CD14-positive monocyte (primary cell): ENCODE results near the gene RYR2. TPM values are rescaled to one million over a fixed set of nuclear protein-coding genes. Genes with fewer than 3 reads are reported as not detected.

ENCODE experiments used
- DNase-seq, 3 donors: peaks; one replicate each; pipeline ENCODE4 v3.0.0-alpha.2; 2011 to 2022
- H2AFZ ChIP-seq: 2 replicates; pipeline ENCODE4 v1.6.0; 2012; ENCODE audit warnings: mild to moderate bottlenecking, low read depth, low read length, inconsistent platforms; ENCODE audit not compliant: insufficient read depth, poor library complexity, severe bottlenecking
- H3K27ac ChIP-seq, 2 donors: 1 replicate in 1 of 2; 2 replicates in 1 of 2; pipeline ENCODE4 v1.5.1; 2012 to 2013; ENCODE audit warnings: low read length in 2 of 2, control low read depth in 1 of 2, inconsistent platforms in 1 of 2, low read depth in 1 of 2, mild to moderate bottlenecking in 1 of 2
- H3K27me3 ChIP-seq, 2 donors: one replicate each; pipeline versions ENCODE4 v1.6.0 to v1.6.1; 2011 to 2013; ENCODE audit warnings: low read length in 2 of 2; ENCODE audit not compliant: control insufficient read depth in 2 of 2, insufficient read depth in 2 of 2
- H3K36me3 ChIP-seq, 2 donors: replicated peaks in 1 of 2; 1 replicate in 1 of 2; 2 replicates in 1 of 2; pipeline versions ENCODE4 v1.5.1 to v1.6.1; 2012 to 2013; ENCODE audit warnings: low read length in 2 of 2, control low read depth in 1 of 2, inconsistent platforms in 1 of 2, mild to moderate bottlenecking in 1 of 2; ENCODE audit not compliant: insufficient read depth in 2 of 2, control insufficient read depth in 1 of 2
- H3K4me1 ChIP-seq, 2 donors: 1 replicate in 1 of 2; 2 replicates in 1 of 2; pipeline versions ENCODE4 v1.5.1 to v1.6.1; 2012 to 2013; ENCODE audit warnings: low read length in 2 of 2, control low read depth in 1 of 2, inconsistent platforms in 1 of 2, mild to moderate bottlenecking in 1 of 2, moderate library complexity in 1 of 2; ENCODE audit not compliant: insufficient read depth in 2 of 2, control insufficient read depth in 1 of 2
- H3K4me2 ChIP-seq: replicated peaks from 2 replicates; pipeline ENCODE3; 2012; ENCODE audit warnings: low read length, moderate library complexity, mild to moderate bottlenecking; ENCODE audit not compliant: poor library complexity, severe bottlenecking; ENCODE audit errors: extremely low read depth
- H3K4me3 ChIP-seq, 3 experiments: fragments of 200-600 bp in 1 of 3; sonication (generic) in 1 of 3; replicated peaks in 1 of 3; 1 replicate in 2 of 3; 2 replicates in 1 of 3; pipeline ENCODE4 v1.5.1; 2011 to 2013; ENCODE audit warnings: low read length in 3 of 3, mild to moderate bottlenecking in 3 of 3, control low read depth in 2 of 3, low read depth in 2 of 3, inconsistent platforms in 1 of 3, moderate library complexity in 1 of 3
- H3K79me2 ChIP-seq: 2 replicates; pipeline ENCODE4 v1.6.0; 2012; ENCODE audit warnings: mild to moderate bottlenecking, control low read depth, inconsistent platforms, low read length, moderate library complexity; ENCODE audit not compliant: insufficient read depth
- H3K9ac ChIP-seq: 2 replicates; pipeline ENCODE4 v1.6.0; 2017; ENCODE audit warnings: low read length, mild to moderate bottlenecking; ENCODE audit not compliant: insufficient read depth, poor library complexity, severe bottlenecking
- H3K9me3 ChIP-seq, 2 donors: replicated peaks in 1 of 2; 1 replicate in 1 of 2; 2 replicates in 1 of 2; pipeline versions ENCODE4 v1.5.1 to v1.6.1; 2012 to 2013; ENCODE audit warnings: low read length in 2 of 2, control low read depth in 1 of 2; ENCODE audit not compliant: control insufficient read depth in 1 of 2, insufficient read depth in 1 of 2
- H4K20me1 ChIP-seq: 2 replicates; pipeline ENCODE4 v1.6.0; 2012; ENCODE audit warnings: mild to moderate bottlenecking, low read length, control low read depth, moderate library complexity; ENCODE audit not compliant: insufficient read depth
- H3K27ac Mint-ChIP-seq, 7 donors: one replicate each; pipeline ENCODE4 v1.8.0; 2020; ENCODE audit warnings: mild to moderate bottlenecking in 7 of 7, mixed read lengths in 7 of 7, moderate library complexity in 6 of 7, inconsistent platforms in 2 of 7
- H3K27me3 Mint-ChIP-seq, 3 donors: one replicate each; pipeline ENCODE4 v1.8.0; 2021 to 2022; ENCODE audit warnings: low read depth in 3 of 3, mild to moderate bottlenecking in 3 of 3, mixed read lengths in 3 of 3, moderate library complexity in 3 of 3, inconsistent platforms in 1 of 3
- H3K36me3 Mint-ChIP-seq, 2 donors: one replicate each; pipeline ENCODE4 v1.8.0; 2020; ENCODE audit warnings: mixed read lengths in 2 of 2, inconsistent platforms in 1 of 2, mild to moderate bottlenecking in 1 of 2
- H3K4me1 Mint-ChIP-seq: one replicate; pipeline ENCODE4 v1.8.0; 2020; ENCODE audit warnings: mild to moderate bottlenecking, mixed read lengths
- H3K4me3 Mint-ChIP-seq, 2 donors: one replicate each; pipeline ENCODE4 v1.8.0; 2020; ENCODE audit warnings: mild to moderate bottlenecking in 2 of 2, mixed read lengths in 2 of 2, moderate library complexity in 1 of 2
- H3K9me3 Mint-ChIP-seq, 7 donors: one replicate each; pipeline ENCODE4 v1.8.0; 2020 to 2022; ENCODE audit warnings: mixed read lengths in 7 of 7, mild to moderate bottlenecking in 6 of 7, moderate library complexity in 6 of 7, inconsistent platforms in 2 of 7
- CTCF ChIP-seq: fragments of 200-600 bp; IDR thresholded peaks from one replicate; pipeline ENCODE4 v1.8.0; 2022; ENCODE audit warnings: antibody characterized with exemption, mild to moderate bottlenecking
- WGBS: methylation state at CpG from one replicate; pipeline ENCODE4 v1.1.5; 2013; ENCODE audit warnings: missing lambda C conversion rate; ENCODE audit not compliant: insufficient coverage; 5-methylcytosine and 5-hydroxymethylcytosine counted together
- intact Hi-C, 2 donors: fragments of 100-400 bp; cut with micrococcal nuclease; formaldehyde crosslinking; loops; one replicate each; pipeline versions ENCODE4 v1.15.0 to v1.15.1; 2023
- polyA plus RNA-seq, 3 donors: library from polyadenylated mRNA; depleted of rRNA in 1 of 3; unstranded in 2 of 3; stranded (reverse) in 1 of 3; fragments of 300-500 nt in 2 of 3; fragments of >200 nt in 1 of 3; fragmentation: Illumina TruSeq in 2 of 3; gene quantifications; 1 replicate in 2 of 3; 2 replicates in 1 of 3; pipeline ENCODE4 v1.2.3, GENCODE V29; 2012 to 2021

The RYR2 gene
- polyA plus RNA-seq, 3 donors: not detected

- Histone ChIP-seq H3K4me3 (no peak overlapping the region), H3K27me3 (no peaks in the 10 kb centered on the region), H3K27ac (no peak overlapping the region), H3K9me3 (no peaks in the 10 kb centered on the region), H3K36me3 (no peaks in the 10 kb centered on the region), H4K20me1 (no peaks in the 10 kb centered on the region), H3K9ac (no peak overlapping the region), H2AFZ (no peak overlapping the region), H3K4me2 (no peak overlapping the region), H3K79me2 (no peaks in the 10 kb centered on the region), H3K4me1 (no peaks in the 10 kb centered on the region)
- DNase-seq: no peak
- 83% methylated on average over 1 of the region's 7 CpGs for WGBS
- intact Hi-C loops: no loop called here
- Mint-ChIP-seq H3K9me3 (peaks cover 0 to 3% (median 0%) of the 10 kb centered on the region in 7 donors), H3K27me3 (no peaks in the 10 kb centered on the region), H3K27ac (no peak overlapping the region), H3K36me3 (no peaks in the 10 kb centered on the region), H3K4me1 (no peaks in the 10 kb centered on the region), H3K4me3 (no peak overlapping the region)
- TF ChIP-seq CTCF: no peak
Measured at GRCh38 chr1:237300642-237301041, 258.7 kb downstream of the RYR2 start.

- whole genome bisulfite sequencing: no CpG with 5 or more reads among the region's 1 CpG
- H3K36me3 Mint-ChIP-seq: no peaks in the 10 kb centered on the region
- intact Hi-C loops: no loop called here
Measured at GRCh38 chr1:237303929-237304328, 261.9 kb downstream of the RYR2 start.

More at GRCh38 chr1:237303929-237304328, 261.9 kb downstream of the RYR2 start:
- H3K9ac ChIP-seq: no peak overlapping the region
- H3K4me3 ChIP-seq: no peak overlapping the region
- H3K36me3 ChIP-seq: no peaks in the 10 kb centered on the region
- H3K27ac Mint-ChIP-seq: no peak overlapping the region
- no peaks in the 10 kb centered on the region for H3K79me2 ChIP-seq
- no peak overlapping the region for H3K4me3 Mint-ChIP-seq
- no peaks in the 10 kb centered on the region for H3K4me1 Mint-ChIP-seq
- H3K27ac ChIP-seq: no peak overlapping the region
- no peaks in the 10 kb centered on the region for H3K27me3 Mint-ChIP-seq
- H4K20me1 ChIP-seq: no peaks in the 10 kb centered on the region
- peaks cover 5 to 8% of the 10 kb centered on the region in 2 donors for H3K9me3 ChIP-seq
- H2AFZ ChIP-seq: no peak overlapping the region
- no peak for DNase-seq
- TF ChIP-seq CTCF: no peak
- H3K4me2 ChIP-seq: no peak overlapping the region
- H3K9me3 Mint-ChIP-seq: peaks cover 0 to 8% (median 0%) of the 10 kb centered on the region in 7 donors
- no peaks in the 10 kb centered on the region for H3K4me1 ChIP-seq
- H3K27me3 ChIP-seq: no peaks in the 10 kb centered on the region
